HG03378 (cell line): ENCODE results near the gene OR2Z1.

ENCODE experiments used
- ATAC-seq: cut with Tn5 transposase; IDR thresholded peaks from one replicate; pipeline ENCODE4 v1.9.1; 2021; ENCODE audit warnings: mild to moderate bottlenecking, moderate library complexity; ENCODE audit not compliant: unreplicated experiment

OR2Z1 gene

GRCh38 chr19:8721334-8721733 lies at the start of gene OR2Z1:
Gene OR2Z1 (plus strand): TSS chr19:8721634. CDS start chr19:8731029, 9,395 bp downstream.
- no peak for ATAC-seq

GRCh38 chr19:8673276-8673891 lies 48.0 kb upstream of the OR2Z1 start:
- no peak for ATAC-seq

- no peak for ATAC-seq
These were observed 46.4 kb upstream of the OR2Z1 start for GRCh38 chr19:8675066-8675465.

GRCh38 chr19:8678244-8678807 lies 43.1 kb upstream of the OR2Z1 start:
- no peak for ATAC-seq

GRCh38 chr19:8680676-8681344 lies 40.6 kb upstream of the OR2Z1 start:
- no peak for ATAC-seq

- no peak for ATAC-seq
These were observed 39.9 kb upstream of the OR2Z1 start for GRCh38 chr19:8681345-8682029.

- ATAC-seq, result no peak
These were observed 39.0 kb upstream of the OR2Z1 start for GRCh38 chr19:8682472-8682871.

- no peak for ATAC-seq
These were observed 38.5 kb upstream of the OR2Z1 start for GRCh38 chr19:8682931-8683330.

- ATAC-seq, result no peak
These were observed 37.2 kb upstream of the OR2Z1 start for GRCh38 chr19:8684001-8684902.

- ATAC-seq, result no peak
These were observed 34.9 kb upstream of the OR2Z1 start for GRCh38 chr19:8686549-8686948.

GRCh38 chr19:8688930-8689329 lies 32.5 kb upstream of the OR2Z1 start:
- ATAC-seq, result no peak

- no peak for ATAC-seq
These were observed 30.5 kb upstream of the OR2Z1 start for GRCh38 chr19:8690753-8691539.

- no peak for ATAC-seq
These were observed 25.9 kb upstream of the OR2Z1 start for GRCh38 chr19:8695501-8695900.

- ATAC-seq, result no peak
These were observed 25.5 kb upstream of the OR2Z1 start for GRCh38 chr19:8695911-8696310.

GRCh38 chr19:8696993-8697392 lies 24.4 kb upstream of the OR2Z1 start:
- ATAC-seq, result no peak

GRCh38 chr19:8697671-8698432 lies 23.6 kb upstream of the OR2Z1 start:
- no peak for ATAC-seq

- no peak for ATAC-seq
These were observed 22.9 kb upstream of the OR2Z1 start, which contains the start of gene ACTL9 for GRCh38 chr19:8698433-8699063. Gene ACTL9 (minus strand): TSS chr19:8698795. CDS start chr19:8698701, 94 bp downstream.

- ATAC-seq, result no peak
These were observed 21.5 kb upstream of the OR2Z1 start for GRCh38 chr19:8699908-8700307.

GRCh38 chr19:8700956-8701355 lies 20.5 kb upstream of the OR2Z1 start:
- ATAC-seq, result no peak
